ENCODE results near the gene ITGA5. TPM values are rescaled to one million over a fixed set of nuclear protein-coding genes. Genes with fewer than 3 reads are reported as not detected.
"Not testable (repeated sequence)": the region's sequence is repeated elsewhere in the genome, so short reads cannot be mapped to it uniquely, and the experiment has no call there.

ITGA5 gene
- total RNA-seq, 1 donor from 2014 or later: 102 TPM

DNA sequence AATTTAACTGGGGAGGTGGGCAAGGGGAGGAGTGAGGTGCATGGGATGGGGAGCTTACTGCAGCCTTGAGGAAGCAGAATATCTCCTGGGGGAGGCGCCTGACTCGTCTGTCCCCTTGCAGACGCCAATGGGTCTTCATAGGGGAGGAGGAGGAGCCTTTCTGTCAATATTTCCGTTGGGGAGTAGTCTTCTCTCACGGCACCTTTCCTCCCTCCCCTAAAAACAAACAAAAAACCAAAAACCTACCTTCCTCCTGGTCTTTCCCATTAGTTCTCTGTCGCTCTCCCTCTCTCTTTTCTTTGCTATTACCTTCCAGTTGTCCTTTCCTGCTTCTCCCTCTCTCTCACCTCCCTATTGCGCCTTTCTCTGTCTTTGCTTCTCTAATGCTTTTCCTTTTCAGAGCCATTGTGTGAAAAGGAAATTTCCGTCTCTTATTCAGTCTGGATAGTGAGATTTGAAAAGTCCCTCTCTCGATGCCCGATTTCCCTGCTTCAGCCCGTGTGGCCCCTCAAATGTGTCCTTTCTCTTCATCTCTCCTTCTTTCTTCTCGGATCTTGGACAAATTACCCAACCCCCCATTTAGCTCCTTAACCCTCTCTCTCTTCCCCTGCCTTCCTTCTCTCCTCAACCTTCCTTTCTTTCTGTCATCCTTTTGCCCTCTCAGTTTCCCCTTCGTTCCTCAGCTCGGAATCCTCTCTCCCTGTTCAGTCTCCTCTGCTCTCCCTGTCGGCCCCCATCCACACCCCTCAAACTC is 60.7 kb downstream of the ITGA5 start:
- TF ChIP-seq, protein P1, sequence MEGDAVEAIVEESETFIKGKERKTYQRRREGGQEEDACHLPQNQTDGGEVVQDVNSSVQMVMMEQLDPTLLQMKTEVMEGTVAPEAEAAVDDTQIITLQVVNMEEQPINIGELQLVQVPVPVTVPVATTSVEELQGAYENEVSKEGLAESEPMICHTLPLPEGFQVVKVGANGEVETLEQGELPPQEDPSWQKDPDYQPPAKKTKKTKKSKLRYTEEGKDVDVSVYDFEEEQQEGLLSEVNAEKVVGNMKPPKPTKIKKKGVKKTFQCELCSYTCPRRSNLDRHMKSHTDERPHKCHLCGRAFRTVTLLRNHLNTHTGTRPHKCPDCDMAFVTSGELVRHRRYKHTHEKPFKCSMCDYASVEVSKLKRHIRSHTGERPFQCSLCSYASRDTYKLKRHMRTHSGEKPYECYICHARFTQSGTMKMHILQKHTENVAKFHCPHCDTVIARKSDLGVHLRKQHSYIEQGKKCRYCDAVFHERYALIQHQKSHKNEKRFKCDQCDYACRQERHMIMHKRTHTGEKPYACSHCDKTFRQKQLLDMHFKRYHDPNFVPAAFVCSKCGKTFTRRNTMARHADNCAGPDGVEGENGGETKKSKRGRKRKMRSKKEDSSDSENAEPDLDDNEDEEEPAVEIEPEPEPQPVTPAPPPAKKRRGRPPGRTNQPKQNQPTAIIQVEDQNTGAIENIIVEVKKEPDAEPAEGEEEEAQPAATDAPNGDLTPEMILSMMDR (IDR thresholded peaks at IDR 0.05): no peak
- H3K36me3 ChIP-seq: no peaks in the 10 kb centered on the region
- intact Hi-C loops (cut with DNase I): no loop called here
- ATAC-seq (no peak), DNase-seq (no peak)
- no peaks in the 10 kb centered on the region for H3K27me3 ChIP-seq
- H3K9me3 ChIP-seq: no peaks in the 10 kb centered on the region
- peak overlapping the region; percentile 71 for H3K4me3 ChIP-seq
- H3K27ac ChIP-seq: peak overlapping the region; percentile 89
- H3K4me1 ChIP-seq: peaks cover 23% of the 10 kb centered on the region

DNA sequence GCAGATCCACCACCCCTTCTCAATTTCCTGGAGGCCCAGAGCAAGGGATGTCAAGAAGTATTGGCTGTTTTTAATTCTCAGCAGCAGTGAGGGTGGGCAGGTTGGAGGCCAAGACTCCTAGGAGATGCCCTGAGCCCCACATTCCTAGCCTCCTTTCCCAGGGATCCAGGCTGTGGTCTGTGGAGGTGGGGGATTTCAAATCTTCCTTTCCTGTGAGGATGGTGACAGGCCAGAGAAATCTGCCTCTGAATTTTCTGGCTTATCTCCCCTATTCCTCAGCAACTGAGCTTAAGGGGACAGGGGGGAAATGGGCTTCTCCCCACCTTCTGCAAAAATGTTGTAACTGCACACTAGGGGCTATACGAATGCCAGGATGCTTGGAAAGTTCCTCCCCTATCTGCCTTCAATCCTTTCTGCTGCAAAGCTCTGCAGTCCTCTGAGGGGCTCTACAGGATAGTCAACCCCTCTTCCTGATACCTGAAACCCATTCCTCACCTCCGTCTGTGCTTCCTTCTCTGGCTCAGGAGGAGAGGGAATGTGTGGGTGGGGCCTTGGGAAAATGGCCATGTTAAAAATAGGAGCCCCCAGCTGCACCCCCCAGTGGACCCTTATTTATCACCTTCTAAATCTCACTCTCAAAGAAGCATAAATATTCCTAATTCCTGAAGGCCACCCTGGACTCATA is 61.4 kb downstream of the ITGA5 start:
- peaks cover 30% of the 10 kb centered on the region for H3K4me1 ChIP-seq

DNA sequence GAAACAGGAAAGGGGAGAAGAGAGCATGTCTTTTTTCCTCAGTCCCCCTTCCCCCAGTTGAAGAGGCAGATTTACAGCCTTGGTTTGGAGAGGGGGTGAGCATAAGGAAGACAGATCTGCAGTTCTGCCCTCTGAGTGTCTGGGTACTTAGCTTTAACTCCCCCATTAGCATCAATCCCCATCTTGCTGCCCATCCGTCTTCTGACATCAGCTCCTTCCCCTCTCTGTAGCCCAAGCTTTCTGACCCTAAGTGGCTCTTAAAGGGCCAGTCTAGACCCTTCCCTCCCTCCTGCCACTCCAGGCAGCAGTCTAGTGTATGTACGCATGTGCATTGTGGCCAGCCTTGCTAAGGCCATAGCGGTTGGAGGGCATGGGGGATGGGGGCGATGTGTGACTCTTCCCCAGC is 62.1 kb downstream of the ITGA5 start:
- ATAC-seq (no peak), DNase-seq (no peak)
- TF ChIP-seq, protein P1 (IDR thresholded peaks at IDR 0.05): no peak
- Histone ChIP-seq H3K9me3 (no peaks in the 10 kb centered on the region), H3K27ac (no peak overlapping the region), H3K4me1 (peaks cover 37% of the 10 kb centered on the region), H3K4me3 (no peak overlapping the region), H3K27me3 (no peaks in the 10 kb centered on the region), H3K36me3 (no peaks in the 10 kb centered on the region)
- intact Hi-C loops (cut with DNase I): no loop called here

More for the DNA sequence above, 61.4 kb downstream of the ITGA5 start:
- DNase-seq: no peak
- H3K27ac ChIP-seq: peak overlapping the region; percentile 89
- no peak for ATAC-seq
- no peaks in the 10 kb centered on the region for H3K9me3 ChIP-seq
- intact Hi-C loops (cut with DNase I): no loop called here
- H3K27me3 ChIP-seq: no peaks in the 10 kb centered on the region
- TF ChIP-seq, protein P1 (IDR thresholded peaks at IDR 0.05): no peak
- H3K4me3 ChIP-seq: no peak overlapping the region
- no peaks in the 10 kb centered on the region for H3K36me3 ChIP-seq

DNA sequence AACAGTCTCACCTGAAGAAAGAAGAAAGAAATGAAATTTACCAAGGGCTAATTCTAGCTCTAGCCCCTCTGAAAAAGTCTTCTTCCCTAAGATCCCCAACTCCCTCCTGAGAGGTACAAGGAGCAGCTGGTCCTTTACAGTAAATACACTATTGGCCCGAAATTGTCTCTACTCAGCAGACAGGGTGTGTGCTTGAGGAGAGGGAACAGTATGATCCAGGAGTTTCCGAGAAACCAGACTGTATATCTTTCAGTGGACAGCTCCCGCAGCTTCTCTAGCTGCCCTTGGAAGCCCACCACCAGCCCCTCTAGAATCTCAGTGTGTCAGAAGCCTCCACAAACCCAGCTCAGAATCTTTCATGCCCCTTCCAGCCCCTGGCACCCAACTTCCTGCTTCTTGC is 62.8 kb downstream of the ITGA5 start:
- DNase-seq (no peak), ATAC-seq (no peak)
- H3K36me3 ChIP-seq: peaks cover 4% of the 10 kb centered on the region
- no peaks in the 10 kb centered on the region for H3K9me3 ChIP-seq
- peaks cover 40% of the 10 kb centered on the region for H3K4me1 ChIP-seq
- H3K27ac ChIP-seq: no peak overlapping the region
- intact Hi-C loops (cut with DNase I): no loop called here
- H3K27me3 ChIP-seq: no peaks in the 10 kb centered on the region
- TF ChIP-seq, protein P1 (IDR thresholded peaks at IDR 0.05): no peak
- no peak overlapping the region for H3K4me3 ChIP-seq

DNA sequence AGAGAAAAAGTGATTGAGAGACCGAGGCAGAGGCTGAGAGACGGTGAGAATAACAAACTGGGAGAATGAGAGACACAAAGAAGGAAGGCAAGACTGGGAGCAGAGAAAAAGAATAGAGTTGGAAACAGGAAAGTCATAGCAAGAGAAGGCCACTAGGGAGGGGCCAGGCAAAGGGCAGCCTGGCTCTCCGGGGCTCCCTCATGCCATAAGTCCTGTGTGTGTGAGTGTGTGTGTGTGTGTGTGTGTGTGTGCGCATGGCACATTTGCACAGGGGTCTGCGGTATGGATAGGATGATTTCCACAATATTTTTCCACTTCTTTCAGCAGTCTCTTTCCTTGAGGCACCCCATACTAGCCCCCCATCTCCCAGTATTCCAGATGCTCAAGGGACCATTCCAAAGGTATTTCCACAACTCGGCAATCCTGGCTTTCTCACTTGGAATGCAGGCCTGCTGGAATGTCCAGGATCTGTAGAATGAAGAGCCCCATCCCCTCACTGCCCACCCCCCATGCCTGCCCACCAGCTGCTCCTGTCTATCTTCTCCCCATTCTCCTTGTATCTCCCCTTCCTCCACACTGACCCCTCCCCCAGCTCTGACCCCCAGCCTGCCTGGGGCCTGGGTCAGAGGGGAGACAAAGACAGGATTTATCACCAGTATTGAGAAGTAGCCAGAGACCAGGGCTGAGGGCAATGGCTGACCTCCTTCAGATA is 63.8 kb downstream of the ITGA5 start:
- TF ChIP-seq, protein P1 (IDR thresholded peaks at IDR 0.05): no peak
- Histone ChIP-seq H3K27ac (no peak overlapping the region), H3K4me1 (peaks cover 42% of the 10 kb centered on the region), H3K9me3 (no peaks in the 10 kb centered on the region), H3K4me3 (no peak overlapping the region), H3K36me3 (peaks cover 13% of the 10 kb centered on the region), H3K27me3 (no peaks in the 10 kb centered on the region)
- no peak for ATAC-seq
- no peak for DNase-seq
- intact Hi-C loops (cut with DNase I): no loop called here

DNA sequence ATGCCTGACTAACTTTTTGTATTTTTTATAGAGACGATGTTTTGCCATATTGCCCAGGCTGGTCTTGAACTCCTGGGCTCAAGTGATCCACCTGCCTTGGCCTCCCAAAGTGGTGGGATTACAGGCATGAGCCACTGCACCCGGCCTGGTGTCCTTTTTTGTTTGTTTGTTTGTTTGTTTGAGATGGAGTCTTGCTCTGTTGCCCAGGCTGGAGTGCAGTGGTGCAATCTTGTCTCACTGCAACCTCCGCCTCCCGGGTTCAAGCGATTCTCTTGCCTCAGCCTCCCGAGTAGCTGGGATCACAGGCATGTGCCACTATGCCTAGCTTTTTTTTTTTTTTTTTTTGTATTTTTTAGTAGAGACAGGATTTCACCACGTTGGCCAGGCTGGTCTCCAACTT is 64.8 kb downstream of the ITGA5 start:
- DNase-seq; ATAC-seq; H3K27me3 ChIP-seq; H3K4me3 ChIP-seq; H3K9me3 ChIP-seq; intact Hi-C loops (cut with DNase I); H3K27ac ChIP-seq: not testable (repeated sequence)
- H3K4me1 ChIP-seq: peaks cover 34% of the 10 kb centered on the region
- peaks cover 23% of the 10 kb centered on the region for H3K36me3 ChIP-seq
